Progenitor cell of endocrine pancreas (in vitro differentiated cells): Measurements from ENCODE around the gene RNF114. TPM values are rescaled to one million over a fixed set of nuclear protein-coding genes. Genes with fewer than 3 reads are reported as not detected.
A peak's percentile ranks its signal among the peaks of the same experiment; 100 is the strongest.

ENCODE experiments used
- DNase-seq: peaks from one replicate; pipeline ENCODE4 v3.0.0; 2021; ENCODE audit warnings: low spot score; ENCODE audit not compliant: unreplicated experiment
- H3K27ac Mint-ChIP-seq: 2 replicates; pipeline ENCODE4 v1.8.0; 2021; ENCODE audit warnings: mild to moderate bottlenecking, moderate library complexity, mixed read lengths
- H3K27me3 Mint-ChIP-seq: 2 replicates; pipeline ENCODE4 v1.8.0; 2021; ENCODE audit warnings: mixed read lengths
- H3K36me3 Mint-ChIP-seq: 2 replicates; pipeline ENCODE4 v1.8.0; 2022; ENCODE audit warnings: mixed read lengths; ENCODE audit not compliant: insufficient read depth
- H3K4me1 Mint-ChIP-seq: 2 replicates; pipeline ENCODE4 v1.8.0; 2021; ENCODE audit warnings: low read depth, mixed read lengths
- H3K4me3 Mint-ChIP-seq: 2 replicates; pipeline ENCODE4 v1.8.0; 2021; ENCODE audit warnings: low read depth, mild to moderate bottlenecking, moderate library complexity, mixed read lengths
- H3K9me3 Mint-ChIP-seq: 2 replicates; pipeline ENCODE4 v1.8.0; 2021; ENCODE audit warnings: low read depth, mixed read lengths
- total RNA-seq: library from RNA; stranded (reverse); gene quantifications from 2 replicates; pipeline ENCODE4 v1.2.1, GENCODE V29; 2021
- TF ChIP-seq, protein P1 (sequence below): fragments of 200-600 bp; sonication (generic); IDR thresholded peaks from one replicate; pipeline ENCODE4 v1.5.0; 2021; ENCODE audit warnings: antibody characterized with exemption, mild to moderate bottlenecking; ENCODE audit not compliant: unreplicated experiment

The RNF114 gene
- total RNA-seq, 1 donor from 2014 or later: 56.6 TPM

DNA sequence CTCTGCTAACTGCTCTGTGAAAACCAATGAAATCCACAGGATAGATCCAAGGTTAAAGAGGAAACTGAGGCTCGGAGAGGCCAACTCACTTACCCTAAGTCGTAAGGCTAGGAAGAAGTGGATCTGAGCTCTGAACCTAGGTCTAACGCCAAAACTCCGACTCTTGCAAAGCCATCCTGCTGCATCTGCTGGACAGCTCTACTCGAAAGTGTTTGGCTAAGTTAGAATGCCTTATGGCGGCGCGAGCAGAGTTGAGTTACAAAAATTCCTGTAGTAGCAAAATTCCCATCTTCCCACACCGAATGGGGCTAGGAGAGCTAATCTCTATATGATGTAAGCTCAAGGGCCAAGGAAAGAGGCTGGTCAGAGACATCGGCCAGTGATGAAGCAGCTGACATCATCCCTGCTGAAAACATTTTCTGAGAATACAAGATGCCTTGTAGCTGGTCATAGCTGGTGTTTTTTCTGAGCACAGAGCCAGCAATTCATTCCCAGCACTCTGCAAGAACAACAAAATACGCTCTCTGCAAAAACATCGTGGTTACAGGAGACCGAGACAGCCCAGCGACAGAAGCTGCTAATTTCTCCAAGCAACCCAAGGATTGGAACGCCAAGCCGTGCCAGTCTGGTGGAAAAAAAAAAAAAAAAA, 22.7 kb upstream of the RNF114 start:
- H3K4me1 Mint-ChIP-seq: peaks cover 25% of the 10 kb centered on the region

DNA sequence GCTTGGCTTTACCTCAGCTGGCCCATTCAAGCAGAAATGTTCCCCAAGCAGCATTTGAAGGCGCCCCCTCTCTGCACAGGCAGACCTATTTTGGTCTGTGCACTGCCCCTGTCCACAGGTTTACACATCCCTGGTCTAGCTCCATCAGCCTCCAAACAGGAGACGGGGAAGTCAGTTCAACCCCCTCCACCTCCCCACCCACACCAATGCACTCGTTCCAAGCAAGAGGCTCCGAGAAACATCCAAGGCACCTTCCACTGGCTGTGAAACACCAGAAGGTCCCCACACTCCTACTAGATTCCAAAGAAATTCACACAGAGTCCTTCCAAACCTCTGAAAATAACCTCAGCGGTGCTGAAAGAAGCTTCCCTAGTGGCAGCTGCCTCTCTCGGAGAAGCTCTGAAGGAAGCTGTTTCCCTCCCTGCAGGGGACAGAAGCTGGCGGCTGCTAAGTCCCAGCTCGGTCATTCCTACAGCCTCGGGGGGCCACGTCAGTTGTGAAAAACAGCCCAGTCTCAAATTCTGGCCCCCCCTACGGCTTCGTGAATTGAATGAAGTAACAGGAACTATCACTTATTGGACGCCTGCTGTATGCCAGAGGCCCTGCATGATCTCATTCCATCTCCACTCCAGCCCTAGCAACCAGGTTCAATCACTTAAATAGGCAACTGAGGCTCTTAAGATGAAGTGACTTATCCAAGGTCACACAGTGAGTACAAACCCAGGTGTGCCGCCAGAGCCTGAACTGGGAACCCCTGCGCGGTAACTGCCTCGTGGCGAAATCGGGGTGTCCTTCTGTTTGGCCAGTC, 21.7 kb upstream of the RNF114 start:
- H3K36me3 Mint-ChIP-seq: no peaks in the 10 kb centered on the region
- H3K4me3 Mint-ChIP-seq: peak overlapping the region; percentile 99
- H3K27ac Mint-ChIP-seq: peak overlapping the region; percentile 89
- TF ChIP-seq, protein P1, sequence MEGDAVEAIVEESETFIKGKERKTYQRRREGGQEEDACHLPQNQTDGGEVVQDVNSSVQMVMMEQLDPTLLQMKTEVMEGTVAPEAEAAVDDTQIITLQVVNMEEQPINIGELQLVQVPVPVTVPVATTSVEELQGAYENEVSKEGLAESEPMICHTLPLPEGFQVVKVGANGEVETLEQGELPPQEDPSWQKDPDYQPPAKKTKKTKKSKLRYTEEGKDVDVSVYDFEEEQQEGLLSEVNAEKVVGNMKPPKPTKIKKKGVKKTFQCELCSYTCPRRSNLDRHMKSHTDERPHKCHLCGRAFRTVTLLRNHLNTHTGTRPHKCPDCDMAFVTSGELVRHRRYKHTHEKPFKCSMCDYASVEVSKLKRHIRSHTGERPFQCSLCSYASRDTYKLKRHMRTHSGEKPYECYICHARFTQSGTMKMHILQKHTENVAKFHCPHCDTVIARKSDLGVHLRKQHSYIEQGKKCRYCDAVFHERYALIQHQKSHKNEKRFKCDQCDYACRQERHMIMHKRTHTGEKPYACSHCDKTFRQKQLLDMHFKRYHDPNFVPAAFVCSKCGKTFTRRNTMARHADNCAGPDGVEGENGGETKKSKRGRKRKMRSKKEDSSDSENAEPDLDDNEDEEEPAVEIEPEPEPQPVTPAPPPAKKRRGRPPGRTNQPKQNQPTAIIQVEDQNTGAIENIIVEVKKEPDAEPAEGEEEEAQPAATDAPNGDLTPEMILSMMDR: no peak
- H3K4me1 Mint-ChIP-seq: peaks cover 25% of the 10 kb centered on the region
- H3K9me3 Mint-ChIP-seq: no peaks in the 10 kb centered on the region
- no peak for DNase-seq
- no peaks in the 10 kb centered on the region for H3K27me3 Mint-ChIP-seq

More for the DNA sequence above, 22.7 kb upstream of the RNF114 start:
- Mint-ChIP-seq H3K27ac (no peak overlapping the region), H3K27me3 (no peaks in the 10 kb centered on the region), H3K4me3 (peak overlapping the region; percentile 99), H3K9me3 (no peaks in the 10 kb centered on the region), H3K36me3 (no peaks in the 10 kb centered on the region)
- TF ChIP-seq, protein P1: no peak
- DNase-seq: no peak

DNA sequence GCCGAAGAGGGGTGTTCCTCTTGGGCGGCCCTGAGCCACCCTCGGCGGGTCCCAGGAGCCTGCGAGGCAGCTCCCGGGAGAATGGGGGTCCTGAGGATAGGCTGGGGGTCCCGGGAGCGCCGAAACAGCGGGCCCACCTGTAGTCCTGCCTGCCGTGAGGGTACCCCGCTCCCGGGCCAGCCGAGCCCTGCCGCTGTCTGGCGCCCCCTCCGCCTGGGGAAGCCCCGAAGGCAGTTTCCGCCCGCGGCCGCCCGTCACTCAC, 21.1 kb upstream of the RNF114 start:
- Mint-ChIP-seq H3K9me3 (no peaks in the 10 kb centered on the region), H3K4me1 (peaks cover 23% of the 10 kb centered on the region), H3K36me3 (no peaks in the 10 kb centered on the region), H3K4me3 (peak overlapping the region; percentile 99), H3K27me3 (no peaks in the 10 kb centered on the region), H3K27ac (peak overlapping the region; percentile 89)
- TF ChIP-seq, protein P1: no peak
- DNase-seq: no peak

DNA sequence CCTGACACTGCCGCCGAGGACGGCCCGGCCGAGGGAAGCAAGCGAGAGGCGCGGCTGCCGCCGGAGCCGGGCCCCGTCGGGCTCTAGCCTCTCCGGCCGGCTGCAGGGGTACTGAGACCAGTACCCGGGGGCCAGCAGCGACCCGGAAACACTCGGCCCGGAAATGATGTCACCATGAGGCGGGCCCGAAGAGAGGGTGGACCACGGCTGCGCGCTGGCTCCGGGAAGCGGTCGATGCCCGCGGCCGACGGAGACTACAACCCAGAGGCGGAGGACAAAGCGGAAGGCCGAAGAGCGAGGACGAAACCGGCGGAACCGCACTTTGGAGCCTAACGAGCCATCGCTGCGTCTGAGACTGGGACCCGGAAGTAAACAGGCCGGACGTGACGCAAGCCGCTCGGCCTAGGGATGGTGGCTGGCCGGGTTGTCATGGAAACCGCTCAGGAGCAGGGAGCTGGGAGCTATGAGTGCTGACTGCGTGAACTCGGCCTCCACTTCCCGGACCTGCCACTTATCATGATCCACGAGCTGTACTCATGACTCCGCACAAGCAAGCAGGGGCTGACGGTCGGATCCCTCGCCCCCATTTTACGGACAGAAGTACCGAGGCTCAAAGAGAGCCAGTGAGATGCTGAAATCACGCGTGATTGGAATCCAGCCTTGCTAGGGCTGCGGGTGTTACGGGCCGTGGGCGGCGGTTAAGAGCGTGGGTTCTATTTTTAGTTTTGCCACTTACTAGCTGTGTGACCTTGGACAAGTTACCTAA, 20.6 kb upstream of the RNF114 start, which contains the start of gene SPATA2:
Gene SPATA2, minus strand, starts transcription at position 150 of the 766 bp plus-strand sequence. CDS start 7,039 bp downstream, outside the sequence.
- TF ChIP-seq, protein P1: no peak
- Mint-ChIP-seq H3K27ac (peak within 1 kb of the TSS; percentile 100), H3K9me3 (no peaks in the 10 kb centered on the region), H3K27me3 (no peaks in the 10 kb centered on the region), H3K4me3 (peak within 1 kb of the TSS; percentile 99), H3K36me3 (no peaks in the 10 kb centered on the region), H3K4me1 (peaks cover 23% of the 10 kb centered on the region)
- DNase-seq: peak; percentile 85
